HG03469 (cell line): ENCODE measurements around the gene METTL26.
"Not testable (repeated sequence)": the region's sequence is repeated elsewhere in the genome, so short reads cannot be mapped to it uniquely, and the experiment has no call there.

Experiments
- ATAC-seq: cut with Tn5 transposase; IDR thresholded peaks from one replicate; pipeline ENCODE4 v1.9.1; 2021; ENCODE audit warnings: mild to moderate bottlenecking, moderate library complexity, moderate number of reproducible peaks; ENCODE audit not compliant: unreplicated experiment

Gene METTL26

DNA sequence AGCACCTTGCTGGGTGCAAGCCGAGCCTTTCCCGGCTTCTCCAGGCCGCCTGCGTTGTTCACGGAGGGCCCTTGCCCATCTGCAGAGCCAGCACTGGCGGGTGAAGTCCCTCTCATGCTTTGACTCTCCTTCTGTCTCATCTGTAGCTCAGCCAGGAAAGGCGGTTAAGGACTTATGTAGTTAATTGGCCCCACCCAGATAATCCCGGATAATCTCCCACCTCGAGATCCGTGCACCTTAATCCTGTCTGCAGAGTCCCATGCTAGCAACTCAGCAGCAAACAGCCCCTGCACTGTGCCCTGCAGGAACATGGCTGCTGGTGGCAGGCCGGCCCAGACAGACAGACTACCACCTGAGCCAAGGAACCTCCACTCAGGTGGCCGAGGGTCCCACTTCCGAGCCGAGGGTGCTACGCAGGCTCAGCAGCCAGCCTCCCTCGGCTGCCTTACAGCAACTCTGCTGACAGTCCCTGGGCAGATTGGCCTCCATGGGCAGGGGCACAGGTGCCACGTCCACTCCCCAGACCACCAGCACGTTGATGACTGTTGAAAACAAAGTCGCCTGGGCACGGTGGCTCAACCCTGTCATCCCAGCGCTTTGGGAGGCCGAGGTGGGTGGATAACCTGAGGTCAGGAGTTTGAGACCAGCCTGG lies 29.3 kb downstream of the METTL26 start:
- ATAC-seq: no peak

- ATAC-seq: no peak
These were observed 32.2 kb downstream of the METTL26 start for GRCh38 chr16:603933-604332.

- ATAC-seq: no peak
These were observed 35.3 kb downstream of the METTL26 start for GRCh38 chr16:600781-601180.

GRCh38 chr16:598823-599739 lies 37.0 kb downstream of the METTL26 start:
- no peak for ATAC-seq

- not testable (repeated sequence) for ATAC-seq
These were observed 38.5 kb downstream of the METTL26 start for GRCh38 chr16:597655-598054.

DNA sequence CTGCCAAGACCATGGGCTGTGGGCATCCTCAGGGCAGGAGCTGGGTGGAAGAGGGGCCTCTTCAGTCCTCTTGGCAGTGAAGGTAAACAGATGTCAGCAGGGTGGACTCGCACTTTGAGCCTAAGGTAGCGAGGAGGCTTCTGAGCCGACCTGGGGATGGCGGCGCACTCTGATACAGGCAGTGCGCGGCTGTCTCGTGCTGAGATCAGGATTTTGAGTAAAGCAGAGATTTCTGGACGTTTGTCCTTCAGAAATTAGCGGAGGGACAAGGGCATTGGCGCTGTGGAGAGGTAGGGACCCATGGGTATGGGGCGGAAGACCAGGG lies 39.4 kb downstream of the METTL26 start:
- ATAC-seq: no peak

- no peak for ATAC-seq
These were observed 40.0 kb downstream of the METTL26 start for GRCh38 chr16:595942-596735.

- no peak for ATAC-seq
These were observed 41.0 kb downstream of the METTL26 start for GRCh38 chr16:595094-595528.

DNA sequence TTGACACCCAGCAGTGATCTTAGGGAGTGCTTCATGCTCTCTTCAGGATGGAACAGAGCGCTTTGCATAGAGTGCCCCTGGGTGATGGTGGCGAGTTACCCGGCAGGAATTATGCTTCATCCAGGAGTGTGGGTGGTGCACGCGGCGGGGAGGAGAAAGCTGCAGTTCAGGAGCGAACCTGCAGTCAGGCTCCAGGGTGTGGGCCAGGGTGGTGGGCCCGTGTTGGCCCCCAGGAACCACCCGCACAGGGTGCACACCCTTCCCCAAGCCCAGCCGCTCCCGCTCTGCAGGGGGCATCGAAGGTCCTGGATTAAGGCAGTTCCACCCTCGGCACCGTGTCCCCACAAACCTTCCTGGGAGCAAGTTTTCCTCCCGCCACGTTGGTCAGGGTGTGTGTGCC lies 42.3 kb downstream of the METTL26 start:
- no peak for ATAC-seq

- no peak for ATAC-seq
These were observed 42.7 kb downstream of the METTL26 start for GRCh38 chr16:593406-593805.

GRCh38 chr16:592518-593306 lies 43.4 kb downstream of the METTL26 start:
- no peak for ATAC-seq

DNA sequence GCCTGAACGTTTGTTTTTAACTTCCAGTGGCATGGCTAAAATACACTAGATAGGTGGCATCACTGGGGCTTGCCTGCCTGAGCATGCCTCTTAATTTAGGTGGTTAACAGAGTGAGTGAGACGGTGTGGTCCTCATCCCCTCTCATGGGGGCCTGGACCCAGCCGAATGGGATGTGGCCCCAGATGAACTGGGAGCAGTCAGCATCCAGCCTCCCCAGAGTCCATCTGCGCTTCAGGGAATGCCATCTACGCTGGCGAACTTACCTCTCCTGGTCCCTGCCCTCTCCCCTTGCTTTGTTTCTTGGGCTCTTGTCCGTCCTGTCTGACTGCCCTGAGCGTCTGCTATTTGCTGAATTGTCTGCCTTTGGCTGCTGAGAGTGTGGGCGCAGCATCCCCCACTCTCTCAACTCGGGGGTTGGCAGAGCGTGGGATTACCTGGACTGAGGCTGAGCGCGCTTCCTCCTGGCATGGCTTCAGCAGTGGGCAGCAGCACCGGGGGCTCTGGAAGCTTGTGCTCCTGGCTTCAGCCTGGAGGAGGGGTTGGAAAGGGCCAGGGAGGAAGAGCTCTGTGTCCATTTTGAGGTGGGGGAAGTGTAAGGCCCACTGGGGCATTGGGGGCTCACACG lies 44.1 kb downstream of the METTL26 start:
- no peak for ATAC-seq

GRCh38 chr16:591231-591630 lies 44.9 kb downstream of the METTL26 start:
- ATAC-seq: no peak

DNA sequence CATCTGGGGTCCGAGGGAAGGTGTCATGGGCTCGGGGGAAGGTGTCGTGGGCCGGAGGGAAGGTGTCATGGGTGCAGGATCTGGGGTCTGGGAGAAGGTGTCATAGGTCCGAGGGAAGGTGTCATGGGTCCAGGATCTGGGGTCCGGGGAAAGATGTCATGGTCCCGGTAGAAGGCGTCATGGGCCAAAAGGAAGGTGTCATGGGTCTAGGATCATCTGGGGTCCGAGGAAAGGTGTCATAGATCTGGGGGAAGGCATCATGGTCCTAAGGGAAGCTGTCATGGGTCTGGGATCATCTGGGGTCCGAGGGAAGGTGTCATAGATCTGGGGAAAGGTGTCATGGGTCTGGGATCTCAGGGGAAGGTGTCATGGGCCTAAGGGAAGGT lies 45.3 kb downstream of the METTL26 start:
- no peak for ATAC-seq

DNA sequence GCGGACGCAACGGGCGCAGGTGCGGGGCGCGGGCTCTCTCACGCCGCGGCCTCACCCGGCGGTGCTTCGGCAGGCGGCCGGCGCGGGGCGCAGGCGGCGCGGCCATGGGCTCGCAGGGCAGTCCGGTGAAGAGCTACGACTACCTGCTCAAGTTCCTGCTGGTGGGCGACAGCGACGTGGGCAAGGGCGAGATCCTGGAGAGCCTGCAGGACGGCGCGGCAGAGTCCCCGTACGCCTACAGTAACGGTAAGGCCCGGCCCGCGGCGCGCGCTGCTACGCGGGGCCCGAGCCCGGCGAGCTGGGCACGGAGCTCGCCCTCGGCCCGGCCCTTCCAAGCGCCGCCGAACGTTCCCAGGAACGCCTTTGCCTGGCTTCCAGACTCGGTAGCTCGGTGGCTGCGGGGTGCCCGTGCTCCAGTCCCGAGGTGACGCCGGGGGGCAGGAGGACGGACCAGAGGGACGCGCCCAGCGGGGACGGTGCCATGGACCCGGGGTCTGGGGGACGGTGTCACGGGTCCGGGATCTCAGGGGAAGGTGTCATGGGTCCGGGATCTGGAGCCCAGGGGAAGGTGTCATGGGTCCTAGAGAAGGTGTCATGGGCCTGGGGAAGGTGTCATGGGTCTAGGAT lies 45.8 kb downstream of the METTL26 start:
- no peak for ATAC-seq

- peak; percentile 47 for ATAC-seq
These were observed 46.4 kb downstream of the METTL26 start, which contains the start of gene RAB40C for GRCh38 chr16:589658-590187. Gene RAB40C (plus strand): TSS chr16:590066. CDS start chr16:590292, 226 bp downstream.

DNA sequence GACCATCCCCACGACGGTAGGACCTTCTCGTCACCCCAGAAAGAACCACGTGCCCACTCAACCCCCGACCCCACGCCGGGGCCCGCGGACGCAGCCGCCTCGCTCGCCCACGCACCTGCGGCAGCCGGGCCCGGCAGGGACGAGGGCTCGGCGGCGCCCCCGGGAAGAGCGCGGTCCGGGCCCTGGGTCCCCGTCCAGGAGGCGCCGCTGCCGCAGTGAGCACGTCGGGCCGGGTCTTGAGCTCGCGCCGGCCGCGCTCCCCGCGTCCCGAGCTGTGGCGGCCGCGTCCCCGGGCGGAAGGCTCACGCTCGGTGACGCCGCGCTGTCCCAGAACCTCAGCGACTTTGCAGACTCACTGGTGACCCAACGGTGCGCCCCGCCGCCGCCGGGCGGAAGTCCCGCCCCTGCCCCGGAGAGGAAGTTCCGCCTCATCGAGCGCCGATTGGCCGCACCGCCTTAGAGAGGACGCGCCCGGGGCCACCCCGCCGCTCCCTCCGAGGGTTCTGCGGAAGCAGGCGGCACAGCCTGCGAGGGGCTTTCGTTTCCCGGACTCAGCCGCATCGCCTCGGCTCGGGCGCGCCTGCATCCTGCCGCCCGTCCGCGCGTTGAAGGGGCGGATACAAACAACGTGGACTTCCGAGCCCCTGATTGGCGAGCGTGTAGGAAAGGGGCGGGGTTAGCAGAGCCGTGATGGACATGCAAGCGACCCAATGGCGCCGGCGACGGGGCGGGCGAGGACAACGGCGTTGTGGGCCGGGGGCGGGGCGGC lies 47.0 kb downstream of the METTL26 start:
- peak; percentile 44 for ATAC-seq

GRCh38 chr16:588639-588888 lies 47.5 kb downstream of the METTL26 start:
- ATAC-seq: no peak
